Frontal cortex (tissue), 4 donors: ENCODE data around the gene NDUFAF8. TPM values are rescaled to one million over a fixed set of nuclear protein-coding genes. Genes with fewer than 3 reads are reported as not detected.

Experiments used
- DNase-seq, 2 donors: peaks; one replicate each; pipeline ENCODE4 v3.0.0; 2012; ENCODE audit warnings: low spot score in 2 of 2
- FAIRE-seq: peaks from 2 replicates; lab custom pipeline; 2012; peaks lifted over from hg19 to GRCh38; lab: Jason Lieb, UNC
- total RNA-seq: library from RNA; depleted of rRNA; stranded (reverse); fragments of >200 nt; gene quantifications from one replicate; pipeline ENCODE4 v1.2.3, GENCODE V29; 2014
- donor health status: control.
- donor health status: control.
- donor health status: control.

The NDUFAF8 gene
- total RNA-seq, 1 donor from 2014 or later = 5.7 TPM

- FAIRE-seq = no peak
- DNase-seq = no peak
Observed at GRCh38 chr17:81248649-81249048, 9.5 kb downstream of the NDUFAF8 start.

DNA sequence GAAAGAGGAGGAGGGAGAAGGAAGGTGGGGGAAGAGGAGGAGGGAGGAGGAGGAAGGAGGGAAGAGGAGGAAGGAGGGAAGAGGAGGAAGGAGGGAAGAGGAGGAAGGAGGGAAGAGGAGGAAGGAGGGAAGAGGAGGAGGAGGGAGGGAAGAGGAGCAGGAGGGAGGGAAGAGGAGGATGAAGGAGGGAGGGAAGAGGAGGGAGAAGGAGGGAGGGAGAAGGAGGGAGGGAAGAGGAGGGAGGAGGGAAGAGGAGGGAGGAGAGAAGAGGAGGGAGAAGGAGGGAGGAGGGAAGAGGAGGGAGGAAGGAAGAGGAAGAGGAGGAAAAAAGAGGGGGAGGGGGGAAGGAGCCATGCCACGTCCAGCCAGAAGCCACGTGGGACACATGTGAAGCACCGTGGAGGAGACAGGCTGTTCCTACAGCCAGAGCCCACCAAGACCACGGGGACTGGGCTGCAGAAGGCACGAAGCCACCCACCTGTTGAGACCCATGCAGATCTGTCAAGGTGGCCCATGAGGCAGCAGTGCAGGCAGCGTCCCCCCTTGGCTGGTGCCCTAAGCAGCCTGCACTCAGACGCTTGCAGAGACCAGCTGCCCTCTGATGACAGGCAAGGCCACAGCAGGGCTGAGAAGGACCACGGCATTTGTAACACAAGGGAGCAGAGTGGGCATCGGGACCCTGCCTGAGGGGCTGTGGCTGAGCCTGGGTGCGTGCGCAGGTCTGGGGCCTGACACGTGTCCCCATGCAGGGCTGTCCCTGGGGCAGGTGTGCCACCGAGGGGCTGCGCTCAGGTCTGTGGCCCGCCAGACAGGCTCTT lies 10.3 kb downstream of the NDUFAF8 start:
- no peak for DNase-seq
- no peak for FAIRE-seq

GRCh38 chr17:81250286-81251093 lies 11.4 kb downstream of the NDUFAF8 start:
- DNase-seq (no peak), FAIRE-seq (no peak)

- no peak for DNase-seq
Observed at GRCh38 chr17:81251094-81251708, 12.1 kb downstream of the NDUFAF8 start.

GRCh38 chr17:81251709-81252301 lies 12.7 kb downstream of the NDUFAF8 start:
- DNase-seq = no peak
- FAIRE-seq = no peak

More at GRCh38 chr17:81251094-81251708, 12.1 kb downstream of the NDUFAF8 start:
- FAIRE-seq = no peak

- FAIRE-seq (no peak), DNase-seq (no peak)
Observed at GRCh38 chr17:81252326-81252986, 13.3 kb downstream of the NDUFAF8 start.

DNA sequence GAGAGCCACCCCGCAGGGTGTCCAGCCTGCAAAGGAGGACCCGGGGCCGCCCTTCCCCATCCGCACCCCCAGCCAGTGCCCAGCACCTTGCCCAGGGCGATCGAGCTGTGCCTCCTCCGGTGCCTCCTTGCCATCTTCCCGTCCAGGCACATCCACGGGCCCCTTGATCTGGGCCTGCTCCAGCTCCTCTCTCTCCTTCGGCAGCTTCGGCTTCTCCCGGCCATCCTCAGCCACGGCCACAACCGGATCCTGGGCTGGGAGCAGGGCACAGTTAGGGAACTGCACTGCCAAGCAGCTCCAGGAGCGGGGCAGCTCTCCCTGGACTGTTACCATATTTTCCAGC lies 13.8 kb downstream of the NDUFAF8 start:
- DNase-seq (no peak), FAIRE-seq (no peak)

GRCh38 chr17:81253358-81254131 lies 14.4 kb downstream of the NDUFAF8 start:
- no peak for FAIRE-seq
- peak; percentile 74 to 77 for DNase-seq

- DNase-seq (peak; percentile 59 to 65), FAIRE-seq (no peak)
Observed at GRCh38 chr17:81254955-81255717, 16.0 kb downstream of the NDUFAF8 start.

DNA sequence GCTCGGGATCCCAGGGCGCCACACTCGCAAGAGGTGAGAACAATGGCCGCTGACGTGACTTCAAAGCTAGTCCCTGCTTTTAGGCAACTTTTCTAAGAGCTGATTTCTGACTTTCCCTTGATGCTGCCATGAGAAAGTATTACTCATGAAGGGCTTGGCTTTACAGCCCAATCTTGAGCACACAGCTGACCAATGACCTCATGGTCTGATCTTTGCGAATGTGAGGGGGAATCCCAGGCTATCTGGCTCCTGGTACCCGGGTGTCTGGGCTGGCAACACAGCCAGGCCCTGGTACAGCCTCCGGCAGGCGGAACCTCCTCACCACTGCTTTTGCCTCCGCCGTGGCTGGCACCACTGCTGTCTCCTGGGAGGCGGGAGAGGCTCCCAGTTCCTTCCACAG lies 17.5 kb downstream of the NDUFAF8 start:
- FAIRE-seq = no peak
- no peak for DNase-seq

GRCh38 chr17:81257533-81257932 lies 18.4 kb downstream of the NDUFAF8 start:
- FAIRE-seq (no peak), DNase-seq (no peak)

- DNase-seq = no peak
- no peak for FAIRE-seq
Observed at GRCh38 chr17:81258292-81258691, 19.2 kb downstream of the NDUFAF8 start.

DNA sequence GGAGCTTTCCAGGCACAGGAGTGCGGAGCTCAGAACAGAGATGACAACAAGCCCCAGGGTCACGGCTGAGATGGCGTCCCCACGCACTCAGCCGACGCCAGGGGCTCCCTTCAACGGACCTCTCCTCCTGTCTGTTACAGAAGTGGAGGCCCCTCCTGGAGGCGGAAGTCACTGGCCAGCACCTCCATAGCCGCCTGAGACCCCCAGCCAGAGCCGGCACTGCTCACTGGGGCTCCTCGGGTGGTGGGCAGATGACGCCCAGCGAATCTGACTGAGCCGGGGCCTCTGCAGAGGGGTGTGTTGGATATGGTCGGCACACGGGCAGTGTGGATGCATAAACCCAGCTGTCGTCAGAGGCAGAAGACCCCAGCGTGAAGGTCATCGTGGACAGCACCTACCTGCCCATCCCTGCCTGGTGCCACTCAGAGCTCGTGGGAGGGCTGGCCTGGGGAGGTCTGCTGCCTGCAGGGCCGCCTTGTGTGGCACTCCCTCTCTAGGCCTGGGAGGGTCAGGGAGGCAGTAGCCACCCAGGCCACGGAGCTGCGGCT lies 20.0 kb downstream of the NDUFAF8 start:
- FAIRE-seq (no peak), DNase-seq (no peak)

DNA sequence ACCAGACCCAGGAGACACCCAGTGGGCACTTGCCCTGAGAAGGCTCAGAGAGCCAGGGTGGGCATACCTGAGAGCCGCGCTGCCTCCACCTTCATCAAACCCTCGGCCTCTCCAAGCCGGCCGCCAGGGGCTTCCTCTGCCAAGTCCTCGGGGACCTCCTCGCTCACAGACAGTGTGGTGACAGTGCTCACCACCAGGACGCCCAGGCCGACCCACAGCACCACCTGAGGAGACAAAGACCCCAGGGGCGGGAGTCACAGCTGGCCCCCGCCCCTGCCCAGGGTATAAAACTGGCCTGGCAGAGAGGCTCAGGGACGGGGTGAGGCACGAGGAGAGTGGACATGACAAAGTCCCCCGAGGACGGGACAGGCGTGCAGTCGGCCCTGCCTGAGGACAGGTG lies 21.1 kb downstream of the NDUFAF8 start:
- FAIRE-seq = no peak
- DNase-seq = no peak

DNA sequence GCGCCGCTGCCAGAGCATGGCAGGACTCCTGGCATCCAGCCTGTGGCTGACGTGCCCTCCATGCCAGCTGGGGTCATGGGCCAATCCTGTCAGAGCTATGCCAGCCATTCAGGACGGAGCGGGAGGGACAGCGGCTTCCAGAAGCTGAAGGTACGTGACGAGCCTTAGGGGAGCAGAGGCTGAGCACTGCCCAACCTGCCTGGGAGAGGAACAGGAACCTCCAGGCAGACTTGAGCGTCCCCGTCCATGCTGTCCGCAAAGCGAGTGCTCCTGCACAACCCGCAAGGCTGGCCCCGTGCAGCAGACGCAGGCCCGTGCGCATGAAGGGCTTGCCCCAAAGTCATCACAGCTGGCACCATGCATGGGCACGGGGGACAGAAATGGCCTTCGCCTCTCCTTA lies 21.5 kb downstream of the NDUFAF8 start:
- FAIRE-seq (no peak), DNase-seq (no peak)

GRCh38 chr17:81261096-81261495 lies 22.0 kb downstream of the NDUFAF8 start:
- DNase-seq = no peak
- FAIRE-seq = no peak

- DNase-seq (no peak), FAIRE-seq (no peak)
Observed at GRCh38 chr17:81261582-81262336, 22.6 kb downstream of the NDUFAF8 start.
